ENCODE measurements around the gene AZGP1.
"Not testable (repeated sequence)": the region's sequence is repeated elsewhere in the genome, so short reads cannot be mapped to it uniquely, and the experiment has no call there.

DNA sequence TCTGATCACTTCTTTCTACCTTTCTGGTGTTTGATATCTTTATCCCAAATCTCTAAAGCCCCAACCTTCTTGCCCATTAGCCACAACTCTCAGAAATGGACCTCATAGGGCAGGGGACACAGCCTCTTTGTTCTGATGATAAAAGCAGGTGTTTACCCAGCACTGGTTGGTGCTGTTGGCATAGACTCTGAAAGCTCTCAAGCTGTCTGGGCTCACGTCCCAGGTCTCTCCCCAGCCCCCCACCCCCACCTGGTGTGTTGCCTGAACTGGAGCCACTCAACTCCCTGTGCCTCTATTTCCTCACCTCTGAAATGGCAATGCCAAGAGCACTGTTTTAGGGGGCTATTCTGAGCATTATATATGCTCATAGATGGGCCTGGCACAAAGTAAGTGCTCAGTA is 6.0 kb downstream of the AZGP1 start:
- TF ChIP-seq EZH2 (IDR thresholded peaks at IDR 0.05; ENCODE audit: borderline replicate concordance, low read depth, low read length, severe bottlenecking): not testable (repeated sequence)
- TF ChIP-seq, protein P1, sequence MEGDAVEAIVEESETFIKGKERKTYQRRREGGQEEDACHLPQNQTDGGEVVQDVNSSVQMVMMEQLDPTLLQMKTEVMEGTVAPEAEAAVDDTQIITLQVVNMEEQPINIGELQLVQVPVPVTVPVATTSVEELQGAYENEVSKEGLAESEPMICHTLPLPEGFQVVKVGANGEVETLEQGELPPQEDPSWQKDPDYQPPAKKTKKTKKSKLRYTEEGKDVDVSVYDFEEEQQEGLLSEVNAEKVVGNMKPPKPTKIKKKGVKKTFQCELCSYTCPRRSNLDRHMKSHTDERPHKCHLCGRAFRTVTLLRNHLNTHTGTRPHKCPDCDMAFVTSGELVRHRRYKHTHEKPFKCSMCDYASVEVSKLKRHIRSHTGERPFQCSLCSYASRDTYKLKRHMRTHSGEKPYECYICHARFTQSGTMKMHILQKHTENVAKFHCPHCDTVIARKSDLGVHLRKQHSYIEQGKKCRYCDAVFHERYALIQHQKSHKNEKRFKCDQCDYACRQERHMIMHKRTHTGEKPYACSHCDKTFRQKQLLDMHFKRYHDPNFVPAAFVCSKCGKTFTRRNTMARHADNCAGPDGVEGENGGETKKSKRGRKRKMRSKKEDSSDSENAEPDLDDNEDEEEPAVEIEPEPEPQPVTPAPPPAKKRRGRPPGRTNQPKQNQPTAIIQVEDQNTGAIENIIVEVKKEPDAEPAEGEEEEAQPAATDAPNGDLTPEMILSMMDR (IDR thresholded peaks at IDR 0.05; ENCODE audit: borderline replicate concordance, extremely low read depth, low read length, poor library complexity, severe bottlenecking): not testable (repeated sequence)

Data from DND-41 (cell line).